MM.1S (cell line): ENCODE results near the gene LRRC61.
A peak's percentile ranks its signal among the peaks of the same experiment; 100 is the strongest.
"Not testable (repeated sequence)": the region's sequence is repeated elsewhere in the genome, so short reads cannot be mapped to it uniquely, and the experiment has no call there.

Experiments used
- DNase-seq: peaks from one replicate; pipeline ENCODE4 v3.0.0-alpha.2; 2015
- H2AFZ ChIP-seq: fragments of 300-600 bp; sonication (generic); 2 replicates; pipeline ENCODE4 v1.6.0; 2016; ENCODE audit warnings: antibody characterized with exemption, low read length
- H3F3A ChIP-seq: fragments of 300-600 bp; sonication (generic); 2 replicates; pipeline ENCODE4 v1.6.1; 2016; ENCODE audit warnings: mild to moderate bottlenecking, antibody characterized with exemption, low read length, moderate library complexity, mixed read lengths; ENCODE audit not compliant: insufficient read depth
- H3K27ac ChIP-seq: fragments of 300-600 bp; sonication (generic); 2 replicates; pipeline ENCODE4 v1.5.1; 2016; ENCODE audit warnings: mild to moderate bottlenecking, low read length
- H3K27me3 ChIP-seq: fragments of 300-600 bp; sonication (generic); replicated peaks from 2 replicates; pipeline ENCODE4 v1.6.0; 2016; ENCODE audit warnings: low read length; ENCODE audit not compliant: insufficient read depth
- H3K36me3 ChIP-seq: fragments of 300-600 bp; sonication (generic); replicated peaks from 2 replicates; pipeline ENCODE4 v1.6.1; 2016; ENCODE audit warnings: mild to moderate bottlenecking, low read length, mixed read lengths; ENCODE audit not compliant: insufficient read depth
- H3K4me1 ChIP-seq: fragments of 300-600 bp; sonication (generic); 2 replicates; pipeline ENCODE4 v1.6.1; 2016; ENCODE audit warnings: low read length, mixed read lengths
- H3K4me2 ChIP-seq: fragments of 300-600 bp; sonication (generic); 2 replicates; pipeline ENCODE4 v1.6.0; 2016; ENCODE audit warnings: low read depth, low read length
- H3K4me3 ChIP-seq: fragments of 300-600 bp; sonication (generic); 2 replicates; pipeline ENCODE4 v1.5.1; 2016; ENCODE audit warnings: low read length, mixed read lengths
- H3K79me2 ChIP-seq: fragments of 300-600 bp; sonication (generic); 2 replicates; pipeline ENCODE4 v1.6.1; 2016; ENCODE audit warnings: mixed run types, low read length, mixed read lengths
- H3K9ac ChIP-seq: fragments of 300-600 bp; sonication (generic); 2 replicates; pipeline ENCODE4 v1.6.1; 2016; ENCODE audit warnings: low read length, mixed read lengths
- H3K9me2 ChIP-seq: fragments of 300-600 bp; sonication (generic); replicated peaks from 2 replicates; pipeline ENCODE4 v1.6.1; 2016; ENCODE audit warnings: mild to moderate bottlenecking, low read length, mixed read lengths; ENCODE audit not compliant: insufficient read depth
- H3K9me3 ChIP-seq: fragments of 300-600 bp; sonication (generic); replicated peaks from 2 replicates; pipeline ENCODE4 v1.6.1; 2016; ENCODE audit warnings: mild to moderate bottlenecking, low read length, mixed read lengths; ENCODE audit not compliant: insufficient read depth
- H4K20me1 ChIP-seq: fragments of 300-600 bp; sonication (generic); 2 replicates; pipeline ENCODE4 v1.6.1; 2016; ENCODE audit warnings: mild to moderate bottlenecking, low read length, moderate library complexity, mixed read lengths; ENCODE audit not compliant: insufficient read depth
- EZH2phosphoT487 ChIP-seq: fragments of 300-600 bp; sonication (generic); IDR thresholded peaks from 2 replicates; pipeline ENCODE4 v1.6.1; 2018; ENCODE audit warnings: antibody characterized with exemption, low read length

LRRC61 gene

GRCh38 chr7:150385302-150385723 is 62.2 kb downstream of the LRRC61 start:
- peak; percentile 30 for DNase-seq
- Histone ChIP-seq H3K4me1 (peaks cover 62% of the 10 kb centered on the region), H3K4me3 (peak overlapping the region; percentile 15; the same call in 1 of the 2 replicates), H3K9ac (peak overlapping the region; percentile 49), H4K20me1 (no peaks in the 10 kb centered on the region), H3K36me3 (no peaks in the 10 kb centered on the region), H3K79me2 (peaks cover 50% of the 10 kb centered on the region), H3F3A (peaks cover 47% of the 10 kb centered on the region), H3K27ac (peak overlapping the region; percentile 86), H3K4me2 (peak overlapping the region; percentile 93; the same call in 1 of the 2 replicates), H2AFZ (no peak overlapping the region), H3K27me3 (no peaks in the 10 kb centered on the region), H3K9me3 (no peaks in the 10 kb centered on the region), H3K9me2 (no peaks in the 10 kb centered on the region)
- no peak for TF ChIP-seq EZH2phosphoT487

GRCh38 chr7:150385884-150386283 is 62.7 kb downstream of the LRRC61 start:
- peak overlapping the region; percentile 86 for H3K27ac ChIP-seq
- H3K36me3 ChIP-seq, H3K9me2 ChIP-seq, H3K9me3 ChIP-seq, H2AFZ ChIP-seq, H3K27me3 ChIP-seq, DNase-seq, H4K20me1 ChIP-seq: not testable (repeated sequence)
- peaks cover 41% of the 10 kb centered on the region for H3F3A ChIP-seq
- peak overlapping the region; percentile 93 for H3K4me2 ChIP-seq
- peaks cover 44% of the 10 kb centered on the region for H3K79me2 ChIP-seq
- H3K4me3 ChIP-seq = peak overlapping the region; percentile 15; the same call in 1 of the 2 replicates
- H3K9ac ChIP-seq = peak overlapping the region; percentile 49
- peaks cover 57% of the 10 kb centered on the region for H3K4me1 ChIP-seq
